Calu3 (cell line): ENCODE data around the gene MCF2L2. TPM values are rescaled to one million over a fixed set of nuclear protein-coding genes. Genes with fewer than 3 reads are reported as not detected.

Experiments used
- BruUV-seq: library from RNA; stranded (reverse); fragments of 400-500 nt; replicated peaks from 2 replicates; lab custom pipeline; 2021; lab: Mats Ljungman, UMichigan
- CTCF ChIA-PET: fragments of 300-600 bp; sonication (Branson Sonifier 250); formaldehyde crosslinking; loops from one replicate; lab custom pipeline; 2022; ENCODE audit warnings: antibody characterized with exemption; lab: Charles Lee
- DNase-seq: peaks from one replicate; pipeline ENCODE4 v3.0.0; 2022
- H3K27ac Mint-ChIP-seq: one replicate; pipeline ENCODE4 v1.8.0; 2022; ENCODE audit warnings: mixed read lengths; ENCODE audit not compliant: unreplicated experiment
- H3K27me3 Mint-ChIP-seq: one replicate; pipeline ENCODE4 v1.8.0; 2022; ENCODE audit warnings: mixed read lengths; ENCODE audit not compliant: unreplicated experiment
- H3K36me3 Mint-ChIP-seq: one replicate; pipeline ENCODE4 v1.8.0; 2022; ENCODE audit warnings: mild to moderate bottlenecking, moderate library complexity, mixed read lengths; ENCODE audit not compliant: insufficient read depth, unreplicated experiment
- H3K4me1 Mint-ChIP-seq: one replicate; pipeline ENCODE4 v1.8.0; 2022; ENCODE audit warnings: mild to moderate bottlenecking, low read depth, mixed read lengths; ENCODE audit not compliant: unreplicated experiment
- H3K4me3 Mint-ChIP-seq: one replicate; pipeline ENCODE4 v1.8.0; 2022; ENCODE audit warnings: mild to moderate bottlenecking, low read depth, moderate library complexity, mixed read lengths; ENCODE audit not compliant: unreplicated experiment
- H3K9me3 Mint-ChIP-seq: one replicate; pipeline ENCODE4 v1.8.0; 2022; ENCODE audit warnings: low read depth, mixed read lengths; ENCODE audit not compliant: unreplicated experiment
- intact Hi-C: fragments of 100-400 bp; cut with micrococcal nuclease; formaldehyde crosslinking; loops from one replicate; pipeline ENCODE4 v1.10.0; 2022; ENCODE audit not compliant: unreplicated experiment
- total RNA-seq: library from RNA; stranded (reverse); gene quantifications from 2 replicates; pipeline ENCODE4 v1.2.3, GENCODE V29; 2022
- TF ChIP-seq, protein P1 (sequence below): fragments of 200-600 bp; IDR thresholded peaks from one replicate; pipeline ENCODE4 v1.8.0; 2022; ENCODE audit warnings: antibody characterized with exemption; ENCODE audit not compliant: unreplicated experiment

MCF2L2 gene
- total RNA-seq, 1 experiment from 2014 or later, result 0.35 TPM

DNA sequence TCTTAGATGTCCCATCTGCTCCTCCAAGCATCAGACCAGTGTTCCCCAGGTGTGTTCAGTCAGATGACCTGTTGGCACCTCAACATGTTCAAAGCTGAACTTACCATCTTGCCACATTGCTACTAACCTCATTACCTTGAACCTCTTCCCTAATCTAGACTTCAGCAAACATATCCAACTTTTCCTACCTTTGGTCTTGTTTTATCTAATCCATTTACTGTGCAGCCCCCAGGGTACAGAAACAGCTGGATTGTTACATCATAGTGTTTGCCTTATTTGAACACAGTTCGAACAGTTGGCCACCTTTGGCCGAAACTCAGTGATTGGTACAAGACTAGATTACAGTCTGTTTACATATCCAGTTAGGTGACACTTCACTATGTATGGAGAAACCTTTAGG is 36.1 kb upstream of the MCF2L2 start:
- DNase-seq, result no peak
- Mint-ChIP-seq H3K9me3 (no peaks in the 10 kb centered on the region), H3K27ac (no peak overlapping the region), H3K27me3 (peaks cover 25% of the 10 kb centered on the region), H3K4me3 (no peak overlapping the region), H3K4me1 (no peaks in the 10 kb centered on the region), H3K36me3 (no peaks in the 10 kb centered on the region)
- TF ChIP-seq, protein P1, sequence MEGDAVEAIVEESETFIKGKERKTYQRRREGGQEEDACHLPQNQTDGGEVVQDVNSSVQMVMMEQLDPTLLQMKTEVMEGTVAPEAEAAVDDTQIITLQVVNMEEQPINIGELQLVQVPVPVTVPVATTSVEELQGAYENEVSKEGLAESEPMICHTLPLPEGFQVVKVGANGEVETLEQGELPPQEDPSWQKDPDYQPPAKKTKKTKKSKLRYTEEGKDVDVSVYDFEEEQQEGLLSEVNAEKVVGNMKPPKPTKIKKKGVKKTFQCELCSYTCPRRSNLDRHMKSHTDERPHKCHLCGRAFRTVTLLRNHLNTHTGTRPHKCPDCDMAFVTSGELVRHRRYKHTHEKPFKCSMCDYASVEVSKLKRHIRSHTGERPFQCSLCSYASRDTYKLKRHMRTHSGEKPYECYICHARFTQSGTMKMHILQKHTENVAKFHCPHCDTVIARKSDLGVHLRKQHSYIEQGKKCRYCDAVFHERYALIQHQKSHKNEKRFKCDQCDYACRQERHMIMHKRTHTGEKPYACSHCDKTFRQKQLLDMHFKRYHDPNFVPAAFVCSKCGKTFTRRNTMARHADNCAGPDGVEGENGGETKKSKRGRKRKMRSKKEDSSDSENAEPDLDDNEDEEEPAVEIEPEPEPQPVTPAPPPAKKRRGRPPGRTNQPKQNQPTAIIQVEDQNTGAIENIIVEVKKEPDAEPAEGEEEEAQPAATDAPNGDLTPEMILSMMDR, result no peak
- BruUV-seq, result no TSS peak
- intact Hi-C loops, result no loop called here
- CTCF ChIA-PET, result no interaction called here

DNA sequence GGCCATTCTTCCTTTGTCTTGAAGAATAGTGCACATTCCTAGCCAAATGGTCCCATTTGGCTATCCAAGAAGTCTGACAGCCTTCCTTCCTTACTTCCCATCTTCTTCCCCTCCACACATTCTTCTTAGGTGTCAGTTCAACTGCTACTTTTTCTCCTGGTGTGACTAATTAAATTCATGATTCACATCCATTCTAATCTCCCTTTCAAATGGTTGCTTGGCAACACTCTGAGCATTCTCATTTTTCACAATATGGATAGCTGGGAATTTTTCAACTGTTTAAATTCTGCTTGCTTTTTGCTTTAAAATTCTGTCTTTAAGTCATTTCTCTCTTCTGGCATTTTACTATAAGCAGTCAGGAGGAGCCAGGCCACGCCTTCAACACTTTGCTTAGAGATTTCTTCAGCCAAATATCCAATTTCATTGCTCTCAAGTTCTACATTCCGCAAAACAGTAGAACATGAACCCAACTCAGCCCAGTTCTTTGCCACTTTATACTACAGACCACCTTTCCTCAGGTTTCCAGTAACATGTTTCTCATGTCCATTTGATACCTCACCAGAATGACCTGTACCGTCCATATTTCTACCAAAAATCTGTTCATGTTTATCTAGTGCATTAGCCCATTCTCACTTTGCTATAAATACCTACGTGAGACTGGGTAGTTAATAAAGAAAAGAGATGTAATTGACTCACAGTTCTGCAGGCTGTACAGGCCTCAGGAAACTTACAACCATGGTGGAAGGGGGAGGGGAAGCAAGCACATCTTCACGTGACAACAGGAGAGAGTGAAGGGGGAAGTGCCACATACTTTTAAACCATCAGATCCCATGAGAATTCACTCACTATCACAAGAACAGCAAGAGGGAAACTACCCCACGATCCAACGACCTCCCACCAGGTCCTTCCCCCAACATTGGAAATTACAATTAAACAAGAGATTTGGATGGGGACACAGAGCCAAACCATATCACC is 31.9 kb upstream of the MCF2L2 start:
- no TSS peak for BruUV-seq
- intact Hi-C loops, result no loop called here
- Mint-ChIP-seq H3K36me3 (no peaks in the 10 kb centered on the region), H3K4me1 (peaks cover 1% of the 10 kb centered on the region), H3K27ac (no peak overlapping the region), H3K27me3 (peaks cover 25% of the 10 kb centered on the region), H3K4me3 (no peak overlapping the region), H3K9me3 (no peaks in the 10 kb centered on the region)
- CTCF ChIA-PET, result no interaction called here
- no peak for DNase-seq
- TF ChIP-seq, protein P1, result no peak

DNA sequence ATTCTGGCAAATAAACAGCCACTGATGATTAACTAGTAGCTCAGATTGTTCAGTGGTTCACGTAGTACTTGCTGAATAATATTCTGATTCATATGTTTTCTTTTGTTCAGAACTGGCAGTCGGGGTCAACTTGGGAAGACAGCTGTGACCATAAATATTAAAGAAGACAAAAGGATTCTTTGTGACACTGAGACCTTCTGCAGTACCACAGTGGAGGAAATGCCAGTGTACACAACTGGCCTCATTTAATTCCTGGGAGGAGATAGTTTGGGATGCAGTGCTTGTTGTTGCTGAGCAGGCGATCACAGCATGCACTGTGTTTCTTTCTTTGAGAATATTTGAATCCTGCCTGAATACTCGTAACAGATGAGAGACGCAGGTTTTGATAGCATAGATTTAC is 26.7 kb upstream of the MCF2L2 start:
- Mint-ChIP-seq H3K4me1 (peaks cover 9% of the 10 kb centered on the region), H3K27me3 (no peaks in the 10 kb centered on the region), H3K4me3 (no peak overlapping the region), H3K27ac (no peak overlapping the region), H3K9me3 (no peaks in the 10 kb centered on the region), H3K36me3 (no peaks in the 10 kb centered on the region)
- CTCF ChIA-PET, result interaction anchor here (0.7 kb wide), 2 partner anchors 28 to 309 kb away, joined by 3 to 5 read pairs; no protein-coding TSS in a partner anchor
- intact Hi-C loops, result no loop called here
- TF ChIP-seq, protein P1, result no peak
- BruUV-seq, result no TSS peak
- no peak for DNase-seq

DNA sequence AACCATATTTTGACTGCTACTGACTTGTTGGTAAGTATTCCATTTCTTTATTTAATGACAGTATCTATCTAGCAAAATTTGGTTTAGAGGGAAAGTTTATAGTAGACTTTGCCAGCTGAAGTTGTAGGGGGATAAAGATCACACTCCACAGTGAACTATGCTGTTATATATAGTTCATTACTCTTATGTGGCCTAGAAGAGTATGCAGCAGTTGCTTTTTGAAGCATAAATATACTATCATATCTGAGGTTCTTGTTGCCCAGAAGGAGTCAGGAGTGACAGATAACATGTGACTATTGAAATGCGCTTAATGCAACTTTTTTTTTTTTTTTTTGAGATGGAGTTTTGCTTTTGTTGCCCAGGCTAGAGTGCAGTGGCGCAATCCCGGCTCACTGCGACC is 25.6 kb upstream of the MCF2L2 start:
- intact Hi-C loops, result no loop called here
- CTCF ChIA-PET, result no interaction called here
- H3K4me1 Mint-ChIP-seq, result peaks cover 12% of the 10 kb centered on the region
- H3K36me3 Mint-ChIP-seq, result no peaks in the 10 kb centered on the region
- DNase-seq, result no peak
- no peaks in the 10 kb centered on the region for H3K27me3 Mint-ChIP-seq
- H3K27ac Mint-ChIP-seq, result no peak overlapping the region
- TF ChIP-seq, protein P1, result no peak
- no peaks in the 10 kb centered on the region for H3K9me3 Mint-ChIP-seq
- no TSS peak for BruUV-seq
- no peak overlapping the region for H3K4me3 Mint-ChIP-seq
